Mammary epithelial cell (primary cell): ENCODE measurements around the gene ARHGAP15.

Experiments used
- CTCF ChIP-seq, 2 donors: IDR thresholded peaks in 1 of 2; conservative IDR thresholded peaks in 1 of 2; 2 replicates each; pipeline ENCODE4 v1.5.1; 2011 to 2012; ENCODE audit warnings: inconsistent platforms in 2 of 2, low read length in 2 of 2, mild to moderate bottlenecking in 2 of 2, control low read depth in 1 of 2, low read depth in 1 of 2; ENCODE audit not compliant: insufficient read depth in 1 of 2; ENCODE audit errors: extremely low read depth in 1 of 2
- EZH2 ChIP-seq: IDR thresholded peaks from 2 replicates; pipeline ENCODE4 v1.6.1; 2012; ENCODE audit warnings: low read length, inconsistent platforms, borderline replicate concordance

- TF ChIP-seq EZH2 (no peak), CTCF (conservative IDR thresholded peaks at IDR 0.05 in 1 of 2, IDR thresholded peaks at IDR 0.05 in 1 of 2; ENCODE audit: extremely low read depth in 1 of 2, insufficient read depth in 1 of 2, low read depth in 1 of 2, low read length in 2 of 2) (no peak)
These were observed 346.0 kb downstream of the ARHGAP15 start for GRCh38 chr2:143475041-143475776.
